Panc1 (cell line): ENCODE data around the gene NPHP1. TPM values are rescaled to one million over a fixed set of nuclear protein-coding genes. Genes with fewer than 3 reads are reported as not detected.

ENCODE experiments used
- ATAC-seq: fragments of 200-7000 bp; cut with Tn5 transposase; 2 replicates; pipeline ENCODE4 v1.9.1; 2020; ENCODE audit warnings: mild to moderate bottlenecking, moderate library complexity
- BruUV-seq: library from RNA; stranded (reverse); fragments of 400-500 nt; replicated peaks from 2 replicates; lab custom pipeline; 2021; lab: Mats Ljungman, UMichigan
- CTCF ChIA-PET: fragments of 300-600 bp; sonication (Branson Sonifier 250); formaldehyde crosslinking; loops from one replicate; lab custom pipeline; 2022; ENCODE audit warnings: antibody characterized with exemption; lab: Charles Lee
- POLR2A ChIA-PET: fragments of 300-600 bp; sonication (Branson Sonifier 250); formaldehyde crosslinking; loops from one replicate; lab custom pipeline; 2022; ENCODE audit warnings: antibody characterized with exemption; lab: Charles Lee
- DNase-seq: peaks from one replicate; pipeline ENCODE4 v3.0.0-alpha.2; 2010; ENCODE audit warnings: low read depth, low spot score
- H3K27ac ChIP-seq: 2 replicates; pipeline ENCODE4 v1.5.1; 2011; ENCODE audit warnings: mild to moderate bottlenecking, low read length, inconsistent platforms
- H3K27me3 ChIP-seq: fragments of 200-500 bp; sonication (Bioruptor generic); 2 replicates; pipeline ENCODE4 v1.6.0; 2014; ENCODE audit warnings: low read length, inconsistent platforms; ENCODE audit not compliant: control insufficient read depth, insufficient read depth
- H3K36me3 ChIP-seq: fragments of 200-500 bp; sonication (Bioruptor generic); 2 replicates; pipeline ENCODE4 v1.5.1; 2014; ENCODE audit warnings: inconsistent platforms, mild to moderate bottlenecking, low read length, moderate library complexity; ENCODE audit not compliant: control insufficient read depth, insufficient read depth
- H3K4me1 ChIP-seq: 2 replicates; pipeline ENCODE4 v1.5.1; 2011; ENCODE audit warnings: inconsistent platforms, mild to moderate bottlenecking, low read length, moderate library complexity; ENCODE audit not compliant: control insufficient read depth, insufficient read depth
- H3K4me3 ChIP-seq, 2 experiments: 2 replicates each; pipeline ENCODE4 v1.5.1; 2011 to 2012; ENCODE audit warnings: low read depth in 2 of 2, low read length in 2 of 2, mild to moderate bottlenecking in 2 of 2, inconsistent platforms in 1 of 2, moderate library complexity in 1 of 2
- H3K9me3 ChIP-seq: fragments of 200-500 bp; sonication (Bioruptor generic); 2 replicates; pipeline ENCODE4 v1.5.1; 2014; ENCODE audit warnings: low read depth, mild to moderate bottlenecking, inconsistent platforms, low read length, moderate library complexity; ENCODE audit not compliant: control insufficient read depth, insufficient read depth
- CTCF ChIP-seq: fragments of 450-650 bp; IDR thresholded peaks from 2 replicates; pipeline ENCODE4 v1.5.1; 2017; ENCODE audit warnings: mild to moderate bottlenecking
- POLR2AphosphoS5 ChIP-seq: IDR thresholded peaks from 2 replicates; pipeline ENCODE4 v1.6.1; 2012; ENCODE audit warnings: mild to moderate bottlenecking, low read depth, low read length, moderate library complexity
- REST ChIP-seq, 2 experiments: IDR thresholded peaks; 2 replicates each; pipeline ENCODE4 v1.6.1; 2011 to 2012; ENCODE audit warnings: low read depth in 2 of 2, control low read depth in 1 of 2, low read length in 1 of 2, mild to moderate bottlenecking in 1 of 2, moderate library complexity in 1 of 2; ENCODE audit not compliant: insufficient read depth in 1 of 2
- SIN3A ChIP-seq: IDR thresholded peaks from 2 replicates; pipeline ENCODE4 v1.6.1; 2012; ENCODE audit warnings: low read depth, mild to moderate bottlenecking, low read length, moderate library complexity, borderline replicate concordance; ENCODE audit not compliant: insufficient read depth
- TCF7L2 ChIP-seq: IDR thresholded peaks from 2 replicates; pipeline ENCODE4 v1.6.1; 2011; ENCODE audit warnings: mild to moderate bottlenecking, low read depth, low read length, inconsistent platforms
- in situ Hi-C: cut with HindIII; loops from 2 replicates; pipeline ENCODE4 v1.10.0; 2016; ENCODE audit warnings: low sequenced_read_pairs, low pct_unique_long_range_greater_than_20kb
- intact Hi-C: fragments of 100-400 bp; cut with micrococcal nuclease; formaldehyde crosslinking; loops from one replicate; pipeline ENCODE4 v1.10.0; 2022; ENCODE audit not compliant: unreplicated experiment
- total RNA-seq: library from RNA; stranded (reverse); gene quantifications from one replicate; pipeline ENCODE4 v1.2.1, GENCODE V29; 2021; ENCODE audit not compliant: unreplicated experiment

Gene NPHP1
- total RNA-seq, 1 experiment from 2014 or later = 7.2 TPM

- no TSS peak for BruUV-seq
- DNase-seq (no peak), ATAC-seq (peak; percentile 75)
- H3K4me3 ChIP-seq = peak within 1 kb of the TSS; percentile 72 to 86
- ChIA-PET POLR2A (no interaction called here), CTCF (interaction anchor here (0.5 to 1.2 kb wide), 6 partner anchors 9 to 89 kb away, joined by 3 to 7 read pairs (median 6); partner anchors contain the start of gene NPHP1)
- no peaks in the 10 kb centered on the region for H3K27me3 ChIP-seq
- no peak for TF ChIP-seq CTCF
- TF ChIP-seq REST (IDR thresholded peaks at IDR 0.05; ENCODE audit: insufficient read depth in 1 of 2, low read depth in 2 of 2, low read length in 1 of 2) = peak in 1 of 2 experiments; percentile 11; a peak in 1 of 4 replicates
- TF ChIP-seq SIN3A = peak; percentile 82; the same call in 1 of the 2 replicates
- TF ChIP-seq TCF7L2 = no peak; the same call in 1 of the 2 replicates
- TF ChIP-seq POLR2AphosphoS5 = peak; percentile 50
- in situ Hi-C loops (no loop called here), intact Hi-C loops (no loop called here)
- peaks cover 2% of the 10 kb centered on the region; the same call in 1 of the 2 replicates for H3K9me3 ChIP-seq
- peak within 1 kb of the TSS; percentile 99 for H3K27ac ChIP-seq
- no peaks in the 10 kb centered on the region; the same call in 1 of the 2 replicates for H3K36me3 ChIP-seq
- peaks cover 25% of the 10 kb centered on the region for H3K4me1 ChIP-seq
Measured at GRCh38 chr2:110115291-110116032, 89.4 kb downstream of the NPHP1 start, which contains the start of gene MALL. TSS of gene MALL (minus strand) at chr2:110115822. CDS start at chr2:110115792, 30 bp downstream.

- TF ChIP-seq REST (IDR thresholded peaks at IDR 0.05; ENCODE audit: insufficient read depth in 1 of 2, low read depth in 2 of 2, low read length in 1 of 2) (no peak), TCF7L2 (no peak; the same call in 1 of the 2 replicates), SIN3A (no peak), POLR2AphosphoS5 (no peak; the same call in 1 of the 2 replicates), CTCF (no peak)
- H3K27ac ChIP-seq = peak overlapping the region; percentile 99
- CTCF ChIA-PET = interaction anchor here (0.9 kb wide), 1 partner anchor 42 kb away, joined by 5 read pairs; no protein-coding TSS in a partner anchor
- intact Hi-C loops (no loop called here), in situ Hi-C loops (no loop called here)
- H3K36me3 ChIP-seq = no peaks in the 10 kb centered on the region; the same call in 1 of the 2 replicates
- H3K4me1 ChIP-seq = peaks cover 25% of the 10 kb centered on the region
- peak; percentile 54 for ATAC-seq
- H3K27me3 ChIP-seq = no peaks in the 10 kb centered on the region
- POLR2A ChIA-PET = no interaction called here
- BruUV-seq = no TSS peak
- DNase-seq = no peak
- H3K4me3 ChIP-seq = peak overlapping the region; percentile 72 to 86
- H3K9me3 ChIP-seq = peaks cover 3% of the 10 kb centered on the region; the same call in 1 of the 2 replicates
Measured at GRCh38 chr2:110114831-110115255, 90.0 kb downstream of the NPHP1 start.
